LHCN-M2 (cell line): ENCODE measurements around the gene SLC5A10. TPM values are rescaled to one million over a fixed set of nuclear protein-coding genes. Genes with fewer than 3 reads are reported as not detected.
"Not testable (repeated sequence)": the region's sequence is repeated elsewhere in the genome, so short reads cannot be mapped to it uniquely, and the experiment has no call there.

Experiments
- DNase-seq: peaks from one replicate; pipeline ENCODE4 v3.0.0-alpha.2; 2012; ENCODE audit warnings: low read depth
- polyA plus RNA-seq: library from polyadenylated mRNA; unstranded; fragments of >200 nt; gene quantifications from one replicate; pipeline ENCODE4 v1.2.1, GENCODE V29; 2012; ENCODE audit warnings: missing spikeins
- total RNA-seq: library from RNA; depleted of rRNA; stranded (reverse); fragments of >200 nt; gene quantifications from 2 replicates; pipeline ENCODE4 v1.2.3, GENCODE V29; 2014; rRNA removed

Gene SLC5A10
- not detected in 2 replicates for total RNA-seq
- polyA plus RNA-seq: not detected

GRCh38 chr17:18951941-18952842, at the start of gene SLC5A10:
Gene SLC5A10 (plus strand): TSS chr17:18952165. CDS start chr17:18952206, 41 bp downstream.
- peak; percentile 15 for DNase-seq

- no peak for DNase-seq
These were observed 47.5 kb upstream of the SLC5A10 start for GRCh38 chr17:18904482-18904881.

GRCh38 chr17:18905226-18905625, 46.7 kb upstream of the SLC5A10 start:
- DNase-seq: no peak

- no peak for DNase-seq
These were observed 41.6 kb upstream of the SLC5A10 start for GRCh38 chr17:18910326-18910725.

- no peak for DNase-seq
These were observed 41.1 kb upstream of the SLC5A10 start for GRCh38 chr17:18910881-18911280.

GRCh38 chr17:18916816-18917500, 35.0 kb upstream of the SLC5A10 start:
- DNase-seq: peak; percentile 50

GRCh38 chr17:18917506-18918032, 34.4 kb upstream of the SLC5A10 start:
- no peak for DNase-seq

- DNase-seq: no peak
These were observed 32.0 kb upstream of the SLC5A10 start for GRCh38 chr17:18919963-18920362.

- DNase-seq: peak; percentile 38
These were observed 31.0 kb upstream of the SLC5A10 start for GRCh38 chr17:18920911-18921441.

- DNase-seq: no peak
These were observed 30.5 kb upstream of the SLC5A10 start for GRCh38 chr17:18921485-18921884.

GRCh38 chr17:18921912-18922451, 30.0 kb upstream of the SLC5A10 start:
- no peak for DNase-seq

- DNase-seq: not testable (repeated sequence)
These were observed 29.4 kb upstream of the SLC5A10 start for GRCh38 chr17:18922596-18922995.

GRCh38 chr17:18925187-18925586, 26.8 kb upstream of the SLC5A10 start:
- no peak for DNase-seq

- no peak for DNase-seq
These were observed 23.3 kb upstream of the SLC5A10 start for GRCh38 chr17:18928628-18929125.

GRCh38 chr17:18932360-18933055, 19.5 kb upstream of the SLC5A10 start:
- DNase-seq: no peak

- no peak for DNase-seq
These were observed 18.6 kb upstream of the SLC5A10 start for GRCh38 chr17:18933102-18934058.

- DNase-seq: no peak
These were observed 13.8 kb upstream of the SLC5A10 start for GRCh38 chr17:18937981-18938691.

- DNase-seq: no peak
These were observed 13.3 kb upstream of the SLC5A10 start for GRCh38 chr17:18938692-18939023.

GRCh38 chr17:18944646-18945045, 7.3 kb upstream of the SLC5A10 start:
- DNase-seq: no peak
